Ovary (tissue), 9 donors: Measurements from ENCODE around the gene VAC14. TPM values are rescaled to one million over a fixed set of nuclear protein-coding genes. Genes with fewer than 3 reads are reported as not detected.

Source experiments
- DNase-seq, 5 donors: peaks; one replicate each; pipeline ENCODE4 v3.0.0-alpha.2; 2019 to 2020
- H3K27ac ChIP-seq, 2 donors: fragments of 200-600 bp; one replicate each; pipeline versions ENCODE4 v1.5.1 to v1.8.0; 2019 to 2022
- H3K27me3 ChIP-seq: fragments of 200-600 bp; one replicate; pipeline ENCODE4 v1.8.0; 2022
- H3K36me3 ChIP-seq: fragments of 200-600 bp; sonication (generic); one replicate; pipeline ENCODE4 v1.5.1; 2019
- H3K4me1 ChIP-seq: one replicate; pipeline ENCODE4 v1.8.1; 2013; ENCODE audit warnings: mild to moderate bottlenecking, moderate library complexity; ENCODE audit not compliant: insufficient read depth
- H3K4me3 ChIP-seq: fragments of 200-600 bp; sonication (generic); one replicate; pipeline ENCODE4 v1.5.1; 2017
- H3K9me3 ChIP-seq, 2 donors: fragments of 200-600 bp in 1 of 2; sonication (generic) in 1 of 2; one replicate each; pipeline versions ENCODE4 v1.5.1 to v1.8.1; 2013 to 2019; ENCODE audit warnings: mild to moderate bottlenecking in 1 of 2, moderate library complexity in 1 of 2
- EP300 ChIP-seq: sonication (generic); formaldehyde crosslinking; IDR thresholded peaks from one replicate; pipeline ENCODE4 v1.6.1; 2017; ENCODE audit warnings: antibody characterized with exemption
- POLR2A ChIP-seq: fragments of 450-650 bp; IDR thresholded peaks from one replicate; pipeline ENCODE4 v1.6.1; 2017; ENCODE audit warnings: antibody characterized with exemption, mild to moderate bottlenecking, moderate library complexity
- WGBS, 3 donors: extraction: QIAGEN DNeasy Blood & Tissue Kit in 1 of 3; methylation state at CpG; one replicate each; pipeline versions ENCODE4 v1.1.5 to v1.1.7; 2013 to 2017; 5-methylcytosine and 5-hydroxymethylcytosine counted together
- intact Hi-C, 4 donors: fragments of 100-400 bp; cut with DNase I; formaldehyde crosslinking; loops; one replicate each; pipeline versions ENCODE4 v1.11.0 to v1.15.1; 2022 to 2023
- polyA plus RNA-seq, 2 donors: library from polyadenylated mRNA; stranded (reverse); fragments of 200-250 nt in 1 of 2; fragments of 350-450 nt in 1 of 2; fragmentation: Illumina TruSeq in 1 of 2; extraction: RNeasy Lipid Tissue Mini Kit (QIAGEN cat#74804) in 1 of 2; gene quantifications; one replicate each; pipeline ENCODE4 v1.2.3, GENCODE V29; 2013 to 2014
- total RNA-seq, 7 donors: library from RNA; depleted of rRNA in 2 of 7; stranded (reverse); fragments of >200 nt in 2 of 7; fragmentation: NEBNext Ultra II Directional in 3 of 7; extraction: Animal tissue kit (Norgen Biotek cat#: 25700) in 3 of 7; gene quantifications; one replicate each; pipeline versions ENCODE4 v1.1.0 to v1.2.4, GENCODE V29; 2016 to 2023
- TF ChIP-seq, protein P1 (sequence below), 3 donors: fragments of 450-650 bp in 2 of 3; fragments of 200-600 bp in 1 of 3; IDR thresholded peaks; one replicate each; pipeline versions ENCODE4 v1.5.1 to v1.8.0; 2016 to 2022; ENCODE audit warnings: antibody characterized with exemption in 3 of 3, mild to moderate bottlenecking in 1 of 3
- donor health status: DM: no; HTN: no; CAD: no; lungs with moderate emphysema.
- donor health status: DM: no; HTN: no; CAD: no.
- donor health status: Bipolar disorder and iron deficiency.
- donor health status: DM: yes; HTN: yes; CAD: no.
- donor health status: DM: no; HTN: no; CAD: no.
- donor health status: DM: yes; HTN: yes; CAD: no.

Gene VAC14
- total and polyA plus RNA-seq, 9 donors, result 9.9 to 32.4 (median 21.1) TPM

DNA sequence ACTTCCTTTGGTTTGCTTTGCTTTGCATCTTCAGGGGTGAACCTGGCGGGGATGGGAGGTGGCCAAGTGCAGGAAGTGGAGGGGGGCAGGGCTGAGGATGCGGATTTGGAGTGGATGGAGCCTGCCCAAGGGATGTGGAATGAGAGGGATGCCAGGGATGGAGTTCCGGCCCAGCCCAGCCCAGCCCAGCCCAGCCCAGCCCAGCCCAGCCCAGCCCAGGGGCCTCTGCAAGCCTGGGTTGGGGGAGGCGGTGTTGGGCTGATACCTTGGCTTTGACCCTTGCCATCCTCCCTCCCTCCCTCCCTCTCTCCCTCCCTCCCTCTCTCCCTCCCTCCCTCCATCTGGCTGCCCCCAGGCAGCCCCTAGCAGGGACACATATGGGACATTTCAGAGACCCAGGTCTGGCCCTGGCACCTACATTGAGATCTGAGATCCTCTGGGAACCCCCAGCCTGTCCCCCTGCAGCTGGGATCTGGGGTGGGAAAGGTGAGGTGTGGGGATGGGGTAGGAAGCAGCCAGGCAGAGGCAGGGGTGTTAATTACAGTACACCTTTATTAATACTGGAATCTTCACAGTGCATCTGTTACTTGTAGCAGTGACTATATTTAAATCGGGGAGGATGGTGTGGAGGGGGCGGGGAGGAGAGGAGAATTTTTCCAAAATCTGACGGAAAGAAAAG is 140.1 kb downstream of the VAC14 start:
- DNase-seq, result peak in 2 of 5 donors; percentile 42 to 46
- TF ChIP-seq, protein P1, sequence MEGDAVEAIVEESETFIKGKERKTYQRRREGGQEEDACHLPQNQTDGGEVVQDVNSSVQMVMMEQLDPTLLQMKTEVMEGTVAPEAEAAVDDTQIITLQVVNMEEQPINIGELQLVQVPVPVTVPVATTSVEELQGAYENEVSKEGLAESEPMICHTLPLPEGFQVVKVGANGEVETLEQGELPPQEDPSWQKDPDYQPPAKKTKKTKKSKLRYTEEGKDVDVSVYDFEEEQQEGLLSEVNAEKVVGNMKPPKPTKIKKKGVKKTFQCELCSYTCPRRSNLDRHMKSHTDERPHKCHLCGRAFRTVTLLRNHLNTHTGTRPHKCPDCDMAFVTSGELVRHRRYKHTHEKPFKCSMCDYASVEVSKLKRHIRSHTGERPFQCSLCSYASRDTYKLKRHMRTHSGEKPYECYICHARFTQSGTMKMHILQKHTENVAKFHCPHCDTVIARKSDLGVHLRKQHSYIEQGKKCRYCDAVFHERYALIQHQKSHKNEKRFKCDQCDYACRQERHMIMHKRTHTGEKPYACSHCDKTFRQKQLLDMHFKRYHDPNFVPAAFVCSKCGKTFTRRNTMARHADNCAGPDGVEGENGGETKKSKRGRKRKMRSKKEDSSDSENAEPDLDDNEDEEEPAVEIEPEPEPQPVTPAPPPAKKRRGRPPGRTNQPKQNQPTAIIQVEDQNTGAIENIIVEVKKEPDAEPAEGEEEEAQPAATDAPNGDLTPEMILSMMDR (IDR thresholded peaks at IDR 0.05), result no peak
- no peak for TF ChIP-seq EP300
- TF ChIP-seq POLR2A, result no peak
- WGBS, 3 donors, result 34 to 45% (median 43%) methylated on average over 7 of the region's 7 CpGs
- Histone ChIP-seq H3K27me3 (no peaks in the 10 kb centered on the region), H3K36me3 (no peaks in the 10 kb centered on the region), H3K27ac (no peak overlapping the region), H3K9me3 (no peaks in the 10 kb centered on the region), H3K4me1 (peaks cover 6% of the 10 kb centered on the region), H3K4me3 (no peak overlapping the region)
- intact Hi-C loops, result no loop called here

DNA sequence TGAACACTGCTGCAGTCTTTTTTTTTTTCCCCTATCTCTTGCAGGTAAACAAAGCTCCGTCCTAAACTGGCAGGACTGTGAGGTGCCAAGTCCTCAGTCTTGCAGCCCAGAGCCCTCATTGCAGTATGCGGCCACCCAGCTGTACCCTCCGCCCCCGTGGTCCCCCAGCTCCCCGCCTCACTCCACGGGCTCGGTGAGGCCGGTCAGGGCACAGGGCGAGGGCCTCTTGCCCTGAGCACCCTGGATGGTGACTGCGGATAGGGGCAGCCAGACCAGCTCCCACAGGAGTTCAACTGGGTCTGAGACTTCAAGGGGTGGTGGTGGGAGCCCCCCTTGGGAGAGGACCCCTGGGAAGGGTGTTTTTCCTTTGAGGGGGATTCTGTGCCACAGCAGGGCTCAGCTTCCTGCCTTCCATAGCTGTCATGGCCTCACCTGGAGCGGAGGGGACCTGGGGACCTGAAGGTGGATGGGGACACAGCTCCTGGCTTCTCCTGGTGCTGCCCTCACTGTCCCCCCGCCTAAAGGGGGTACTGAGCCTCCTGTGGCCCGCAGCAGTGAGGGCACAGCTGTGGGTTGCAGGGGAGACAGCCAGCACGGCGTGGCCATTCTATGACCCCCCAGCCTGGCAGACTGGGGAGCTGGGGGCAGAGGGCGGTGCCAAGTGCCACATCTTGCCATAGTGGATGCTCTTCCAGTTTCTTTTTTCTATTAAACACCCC is 140.8 kb downstream of the VAC14 start:
- Histone ChIP-seq H3K4me1 (peaks cover 6% of the 10 kb centered on the region), H3K27ac (no peak overlapping the region), H3K4me3 (no peak overlapping the region), H3K9me3 (no peaks in the 10 kb centered on the region), H3K36me3 (no peaks in the 10 kb centered on the region), H3K27me3 (no peaks in the 10 kb centered on the region)
- no peak for DNase-seq
- WGBS, 3 donors, result 78 to 82% (median 79%) methylated on average over 16 of the region's 16 CpGs
- intact Hi-C loops, result loop anchor here in 1 of 4 donors (10.0 kb wide), 1 partner anchor 295 kb away; no protein-coding TSS in a partner anchor
- TF ChIP-seq, protein P1 (IDR thresholded peaks at IDR 0.05), result no peak
- TF ChIP-seq EP300, result no peak
- TF ChIP-seq POLR2A, result no peak

DNA sequence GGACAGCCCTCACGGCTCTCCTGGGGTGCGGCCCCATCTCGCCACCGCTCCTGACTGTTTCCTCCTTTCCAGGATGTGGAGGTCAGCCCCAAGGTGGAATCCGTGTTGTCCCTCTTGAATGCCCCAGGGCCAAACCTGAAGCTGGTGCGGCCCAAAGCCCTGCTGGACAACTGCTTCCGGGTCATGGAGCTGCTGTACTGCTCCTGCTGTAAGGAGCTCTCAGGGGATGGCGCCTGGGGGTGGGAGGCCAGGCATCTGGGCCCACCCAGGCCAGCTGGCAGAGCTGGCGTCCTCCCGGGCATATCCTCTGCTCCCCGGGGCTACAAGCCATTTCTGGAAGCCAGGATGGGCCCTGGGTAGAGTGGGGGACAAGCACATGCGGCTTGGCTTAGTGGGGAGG is 141.4 kb downstream of the VAC14 start:
- Histone ChIP-seq H3K4me1 (peaks cover 6% of the 10 kb centered on the region), H3K36me3 (no peaks in the 10 kb centered on the region), H3K9me3 (no peaks in the 10 kb centered on the region), H3K4me3 (no peak overlapping the region), H3K27me3 (no peaks in the 10 kb centered on the region), H3K27ac (no peak overlapping the region)
- intact Hi-C loops, result loop anchor here in 1 of 4 donors (10.0 kb wide), 1 partner anchor 295 kb away; no protein-coding TSS in a partner anchor
- peak in 1 of 5 donors; percentile 30 for DNase-seq
- 85 to 89% (median 87%) methylated on average over 12 of the region's 12 CpGs for WGBS, 3 donors
- TF ChIP-seq EP300 (no peak), POLR2A (no peak)
- TF ChIP-seq, protein P1 (IDR thresholded peaks at IDR 0.05), result no peak

DNA sequence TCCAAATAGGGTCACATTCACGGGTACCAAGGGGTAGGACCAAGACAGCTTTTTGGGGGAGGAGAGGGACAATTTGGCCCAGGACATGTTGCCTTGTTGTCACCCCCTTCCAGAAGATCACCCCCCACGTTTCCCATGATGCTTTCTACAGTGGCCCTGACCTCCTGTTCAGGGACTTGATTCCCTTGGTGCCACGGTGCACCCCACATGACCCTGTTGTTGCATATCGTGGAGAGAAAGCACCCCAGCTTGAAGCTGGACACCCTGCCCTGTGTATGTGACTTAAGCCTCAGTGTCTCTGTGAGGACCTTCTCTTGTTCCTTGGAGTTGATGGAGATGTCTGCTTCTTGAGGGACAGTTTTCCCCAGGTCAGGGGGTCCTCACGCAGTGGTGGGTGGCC is 142.0 kb downstream of the VAC14 start:
- no peak for DNase-seq
- H3K4me1 ChIP-seq, result peaks cover 6% of the 10 kb centered on the region
- intact Hi-C loops, result loop anchor here in 1 of 4 donors (10.0 kb wide), 1 partner anchor 294 kb away; no protein-coding TSS in a partner anchor
- H3K4me3 ChIP-seq, result no peak overlapping the region
- H3K27me3 ChIP-seq, result no peaks in the 10 kb centered on the region
- no peaks in the 10 kb centered on the region for H3K36me3 ChIP-seq
- 81 to 93% (median 86%) methylated on average over 5 of the region's 5 CpGs for WGBS, 3 donors
- no peaks in the 10 kb centered on the region for H3K9me3 ChIP-seq
- no peak overlapping the region for H3K27ac ChIP-seq
- TF ChIP-seq EP300 (no peak), POLR2A (no peak)
- TF ChIP-seq, protein P1 (IDR thresholded peaks at IDR 0.05), result no peak
